Stimulated activated CD4-positive, alpha-beta T cell treated with anti-CD3 and anti-CD28 coated beads, Interleukin-1b, Interleukin-23, amount 100 ng/mL, for 48 hours (primary cell): ENCODE results near the gene RAB4B.
"Not testable (repeated sequence)": the region's sequence is repeated elsewhere in the genome, so short reads cannot be mapped to it uniquely, and the experiment has no call there.

ENCODE experiments used
- DNase-seq: peaks from one replicate; pipeline ENCODE4 v3.0.0-alpha.2; 2020

Gene RAB4B

GRCh38 chr19:40825460-40826095, 47.5 kb downstream of the RAB4B start:
- not testable (repeated sequence) for DNase-seq

GRCh38 chr19:40826312-40826698, 48.3 kb downstream of the RAB4B start:
- not testable (repeated sequence) for DNase-seq

- not testable (repeated sequence) for DNase-seq
Observed at GRCh38 chr19:40826699-40827385, 48.8 kb downstream of the RAB4B start.

GRCh38 chr19:40827386-40828247, 49.6 kb downstream of the RAB4B start:
- DNase-seq, result no peak

- DNase-seq, result no peak
Observed at GRCh38 chr19:40829205-40829604, 51.2 kb downstream of the RAB4B start.

GRCh38 chr19:40830741-40831140, 52.7 kb downstream of the RAB4B start:
- DNase-seq, result not testable (repeated sequence)

- DNase-seq, result no peak
Observed at GRCh38 chr19:40831502-40832430, 53.7 kb downstream of the RAB4B start.

GRCh38 chr19:40832431-40832790, 54.4 kb downstream of the RAB4B start:
- DNase-seq, result not testable (repeated sequence)

GRCh38 chr19:40833728-40834533, 55.9 kb downstream of the RAB4B start:
- not testable (repeated sequence) for DNase-seq

- no peak for DNase-seq
Observed at GRCh38 chr19:40836754-40837429, 58.8 kb downstream of the RAB4B start.

- not testable (repeated sequence) for DNase-seq
Observed at GRCh38 chr19:40838477-40838876, 60.4 kb downstream of the RAB4B start.

GRCh38 chr19:40842012-40842411, 64.0 kb downstream of the RAB4B start:
- not testable (repeated sequence) for DNase-seq

- not testable (repeated sequence) for DNase-seq
Observed at GRCh38 chr19:40842997-40843652, 65.1 kb downstream of the RAB4B start.

- peak; percentile 74 for DNase-seq
Observed at GRCh38 chr19:40843653-40844052, 65.6 kb downstream of the RAB4B start.
